ENCODE measurements around the gene STX16.

The STX16 gene

GRCh38 chr20:58661598-58662473, 10.8 kb downstream of the STX16 start:
- TF ChIP-seq NFIC (IDR thresholded peaks at IDR 0.05) (no peak), YY1 (IDR thresholded peaks at IDR 0.05; ENCODE audit: low read depth) (no peak), RAD21 (IDR thresholded peaks at IDR 0.05; ENCODE audit: low read depth) (no peak), EGR1 (IDR thresholded peaks at IDR 0.05) (no peak), CEBPB (IDR thresholded peaks at IDR 0.05) (no peak), CREB1 (IDR thresholded peaks at IDR 0.05; ENCODE audit: low read depth) (no peak), TCF12 (IDR thresholded peaks at IDR 0.05; ENCODE audit: low read depth) (no peak), TAF1 (IDR thresholded peaks at IDR 0.05; ENCODE audit: low read depth) (no peak), ZBTB7A (IDR thresholded peaks at IDR 0.05; ENCODE audit: low read depth) (no peak), MAX (IDR thresholded peaks at IDR 0.05) (no peak), USF1 (IDR thresholded peaks at IDR 0.05) (no peak), REST (IDR thresholded peaks at IDR 0.05; ENCODE audit: low read depth) (no peak), TEAD4 (IDR thresholded peaks at IDR 0.05) (no peak), EP300 (IDR thresholded peaks at IDR 0.05; ENCODE audit: borderline replicate concordance) (no peak), FOXM1 (IDR thresholded peaks at IDR 0.05; ENCODE audit: borderline replicate concordance, low read depth) (no peak)

- no peak for TF ChIP-seq REST (IDR thresholded peaks at IDR 0.05; ENCODE audit: low read depth)
- TF ChIP-seq CREB1 (IDR thresholded peaks at IDR 0.05; ENCODE audit: low read depth) = no peak
- no peak for TF ChIP-seq TAF1 (IDR thresholded peaks at IDR 0.05; ENCODE audit: low read depth)
- TF ChIP-seq TEAD4 (IDR thresholded peaks at IDR 0.05) = no peak
- no peak for TF ChIP-seq ZBTB7A (IDR thresholded peaks at IDR 0.05; ENCODE audit: low read depth)
- TF ChIP-seq YY1 (IDR thresholded peaks at IDR 0.05; ENCODE audit: low read depth) = no peak
Measured at GRCh38 chr20:58664331-58664730, 13.2 kb downstream of the STX16 start.

GRCh38 chr20:58664883-58665282, 13.8 kb downstream of the STX16 start:
- TF ChIP-seq CREB1 (IDR thresholded peaks at IDR 0.05; ENCODE audit: low read depth) = no peak
- TF ChIP-seq MAX (IDR thresholded peaks at IDR 0.05) = no peak
- TF ChIP-seq USF1 (IDR thresholded peaks at IDR 0.05) = no peak
- no peak for TF ChIP-seq FOXM1 (IDR thresholded peaks at IDR 0.05; ENCODE audit: borderline replicate concordance, low read depth)
- TF ChIP-seq TEAD4 (IDR thresholded peaks at IDR 0.05) = no peak
- TF ChIP-seq CEBPB (IDR thresholded peaks at IDR 0.05) = no peak
- no peak for TF ChIP-seq REST (IDR thresholded peaks at IDR 0.05; ENCODE audit: low read depth)
- TF ChIP-seq TAF1 (IDR thresholded peaks at IDR 0.05; ENCODE audit: low read depth) = no peak
- no peak for TF ChIP-seq NFIC (IDR thresholded peaks at IDR 0.05)
- no peak for TF ChIP-seq TCF12 (IDR thresholded peaks at IDR 0.05; ENCODE audit: low read depth)
- TF ChIP-seq EP300 (IDR thresholded peaks at IDR 0.05; ENCODE audit: borderline replicate concordance) = no peak
- no peak for TF ChIP-seq EGR1 (IDR thresholded peaks at IDR 0.05)

GRCh38 chr20:58665606-58666005, 14.5 kb downstream of the STX16 start:
- TF ChIP-seq RAD21 (IDR thresholded peaks at IDR 0.05; ENCODE audit: low read depth) = no peak
- no peak for TF ChIP-seq TEAD4 (IDR thresholded peaks at IDR 0.05)
- TF ChIP-seq NFIC (IDR thresholded peaks at IDR 0.05) = no peak
- TF ChIP-seq TCF12 (IDR thresholded peaks at IDR 0.05; ENCODE audit: low read depth) = no peak
- no peak for TF ChIP-seq CREB1 (IDR thresholded peaks at IDR 0.05; ENCODE audit: low read depth)
